ENCODE data around the gene FBXL14. TPM values are rescaled to one million over a fixed set of nuclear protein-coding genes. Genes with fewer than 3 reads are reported as not detected.

FBXL14 gene
- polyA plus RNA-seq, 1 of the 3 experiments (the other 2 are of a cell fraction), result 11.3 TPM

DNA sequence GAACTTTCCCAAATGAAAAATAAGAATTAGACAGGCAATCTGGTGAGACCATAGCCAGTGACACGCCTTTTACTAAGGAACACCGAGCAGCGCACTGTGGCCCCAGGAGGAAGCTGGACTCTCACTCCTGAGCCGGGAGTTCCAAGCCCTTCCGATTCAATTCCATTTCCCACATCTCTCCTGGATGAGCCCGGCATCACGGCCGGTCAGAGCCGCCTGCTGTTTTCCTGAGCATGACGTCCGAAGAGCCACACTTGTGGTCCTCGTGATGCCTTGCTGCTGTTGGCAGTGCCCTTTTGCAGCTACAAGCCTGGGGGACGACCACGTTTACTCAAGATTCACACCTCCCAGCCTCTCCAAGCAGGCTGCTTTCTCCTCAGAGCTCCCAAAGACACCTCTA, 40.8 kb downstream of the FBXL14 start:
- Histone ChIP-seq H3K4me2 (no peak overlapping the region), H2AFZ (ENCODE audit: low read depth) (no peak overlapping the region), H4K20me1 (ENCODE audit: insufficient read depth) (peaks cover 56% of the 10 kb centered on the region), H3F3A (replicated peaks; ENCODE audit: insufficient read depth) (no peaks in the 10 kb centered on the region), H3K9me2 (no peaks in the 10 kb centered on the region), H3K9ac (no peak overlapping the region), H3K27ac (ENCODE audit: low read depth in 2 of 2, low read length in 1 of 2) (no peak overlapping the region), H3K4me3 (ENCODE audit: low read depth in 2 of 2, low read length in 1 of 2) (no peak overlapping the region), H3K27me3 (ENCODE audit: insufficient read depth) (no peaks in the 10 kb centered on the region), H3K79me2 (ENCODE audit: insufficient read depth) (peaks cover 100% of the 10 kb centered on the region), H3K9me3 (no peaks in the 10 kb centered on the region), H3K36me3 (replicated peaks in 1 of 2; ENCODE audit: control insufficient read depth in 1 of 2, insufficient read depth in 2 of 2, low read length in 1 of 2) (no peaks in the 10 kb centered on the region), H3K4me1 (ENCODE audit: control insufficient read depth in 1 of 2, insufficient read depth in 2 of 2, low read depth in 1 of 2, low read length in 1 of 2) (no peaks in the 10 kb centered on the region; a peak in 1 of 4 replicates)
- ChIA-PET POLR2A (no interaction called here), CTCF (interaction anchor here (1.3 to 1.8 kb wide), 2 partner anchors 436 to 738 kb away, joined by 3 to 4 read pairs; no protein-coding TSS in a partner anchor)
- DNase-seq, result no peak
- TF ChIP-seq JUND (IDR thresholded peaks at IDR 0.05) (no peak), RAD21 (IDR thresholded peaks at IDR 0.05; ENCODE audit: low read length) (no peak), FOXM1 (IDR thresholded peaks at IDR 0.05; ENCODE audit: low read depth) (no peak), SMC3 (IDR thresholded peaks at IDR 0.05; ENCODE audit: low read depth, low read length) (no peak), FOXJ3 (CRISPR knock-in tag; IDR thresholded peaks at IDR 0.05) (no peak)
- WGBS (ENCODE audit: low lambda C conversion rate), result 89% methylated on average over 14 of the region's 14 CpGs

DNA sequence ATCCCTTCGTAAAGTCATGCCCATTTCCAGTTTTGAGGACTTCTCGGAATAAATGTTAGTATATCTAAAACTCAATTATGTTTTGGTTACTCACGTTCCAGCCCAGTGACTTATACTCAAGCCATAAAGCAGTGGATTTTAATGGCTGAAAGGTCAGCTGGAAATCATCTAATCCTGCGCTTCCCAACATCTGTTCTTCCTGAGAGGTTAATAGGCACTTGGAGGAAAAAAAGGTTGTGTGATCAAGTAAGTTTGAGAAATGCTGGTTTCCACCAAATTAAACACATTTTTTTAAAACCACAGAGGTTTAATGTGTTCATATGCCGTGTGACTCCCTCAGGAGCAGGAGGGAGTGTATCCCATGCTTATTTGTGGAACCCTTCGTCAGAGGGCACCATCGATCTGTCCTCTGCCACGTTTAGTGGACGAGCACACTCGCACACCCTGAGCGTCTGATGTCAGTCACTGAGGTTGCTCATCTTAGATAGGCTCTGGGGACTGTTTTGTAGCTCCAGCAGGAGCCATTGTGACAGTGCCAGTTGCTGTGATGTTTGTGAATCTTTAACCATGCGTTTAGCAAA, 41.4 kb downstream of the FBXL14 start:
- Histone ChIP-seq H3K27me3 (ENCODE audit: insufficient read depth) (no peaks in the 10 kb centered on the region), H4K20me1 (ENCODE audit: insufficient read depth) (peaks cover 61% of the 10 kb centered on the region), H2AFZ (ENCODE audit: low read depth) (no peak overlapping the region), H3K4me3 (ENCODE audit: low read depth in 2 of 2, low read length in 1 of 2) (no peak overlapping the region), H3K4me1 (ENCODE audit: control insufficient read depth in 1 of 2, insufficient read depth in 2 of 2, low read depth in 1 of 2, low read length in 1 of 2) (no peaks in the 10 kb centered on the region; a peak in 1 of 4 replicates), H3K9me2 (no peaks in the 10 kb centered on the region), H3K36me3 (replicated peaks in 1 of 2; ENCODE audit: control insufficient read depth in 1 of 2, insufficient read depth in 2 of 2, low read length in 1 of 2) (no peaks in the 10 kb centered on the region), H3K9ac (no peak overlapping the region), H3K79me2 (ENCODE audit: insufficient read depth) (peaks cover 100% of the 10 kb centered on the region), H3K27ac (ENCODE audit: low read depth in 2 of 2, low read length in 1 of 2) (0 out of 4 replicates have a peak overlapping the region, but pooled peaks of 1 of the 2 experiments have one; percentile 20), H3K4me2 (no peak overlapping the region), H3K9me3 (no peaks in the 10 kb centered on the region), H3F3A (replicated peaks; ENCODE audit: insufficient read depth) (no peaks in the 10 kb centered on the region)
- 85% methylated on average over 12 of the region's 12 CpGs for whole genome bisulfite sequencing (ENCODE audit: low lambda C conversion rate)
- TF ChIP-seq NFIC (IDR thresholded peaks at IDR 0.05; ENCODE audit: borderline replicate concordance) (no peak), RCOR1 (IDR thresholded peaks at IDR 0.05; ENCODE audit: low read length) (no peak), TCF12 (IDR thresholded peaks at IDR 0.05) (no peak), NRF1 (IDR thresholded peaks at IDR 0.05; ENCODE audit: low read depth, low read length) (no peak), RXRA (IDR thresholded peaks at IDR 0.05; ENCODE audit: borderline replicate concordance, low read depth) (no peak), FOSL2 (IDR thresholded peaks at IDR 0.05; ENCODE audit: borderline replicate concordance, low read depth) (no peak), EP300 (IDR thresholded peaks at IDR 0.05; ENCODE audit: borderline replicate concordance in 1 of 2, low read depth in 1 of 2, low read length in 1 of 2) (no peak)
- TF ChIP-seq, protein P1, sequence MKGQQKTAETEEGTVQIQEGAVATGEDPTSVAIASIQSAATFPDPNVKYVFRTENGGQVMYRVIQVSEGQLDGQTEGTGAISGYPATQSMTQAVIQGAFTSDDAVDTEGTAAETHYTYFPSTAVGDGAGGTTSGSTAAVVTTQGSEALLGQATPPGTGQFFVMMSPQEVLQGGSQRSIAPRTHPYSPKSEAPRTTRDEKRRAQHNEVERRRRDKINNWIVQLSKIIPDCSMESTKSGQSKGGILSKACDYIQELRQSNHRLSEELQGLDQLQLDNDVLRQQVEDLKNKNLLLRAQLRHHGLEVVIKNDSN (IDR thresholded peaks at IDR 0.05; ENCODE audit: borderline replicate concordance, low read depth), result no peak
- TF ChIP-seq, protein P2, sequence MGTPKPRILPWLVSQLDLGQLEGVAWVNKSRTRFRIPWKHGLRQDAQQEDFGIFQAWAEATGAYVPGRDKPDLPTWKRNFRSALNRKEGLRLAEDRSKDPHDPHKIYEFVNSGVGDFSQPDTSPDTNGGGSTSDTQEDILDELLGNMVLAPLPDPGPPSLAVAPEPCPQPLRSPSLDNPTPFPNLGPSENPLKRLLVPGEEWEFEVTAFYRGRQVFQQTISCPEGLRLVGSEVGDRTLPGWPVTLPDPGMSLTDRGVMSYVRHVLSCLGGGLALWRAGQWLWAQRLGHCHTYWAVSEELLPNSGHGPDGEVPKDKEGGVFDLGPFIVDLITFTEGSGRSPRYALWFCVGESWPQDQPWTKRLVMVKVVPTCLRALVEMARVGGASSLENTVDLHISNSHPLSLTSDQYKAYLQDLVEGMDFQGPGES (IDR thresholded peaks at IDR 0.05; ENCODE audit: low read depth, low read length), result no peak
- TF ChIP-seq, protein P3, sequence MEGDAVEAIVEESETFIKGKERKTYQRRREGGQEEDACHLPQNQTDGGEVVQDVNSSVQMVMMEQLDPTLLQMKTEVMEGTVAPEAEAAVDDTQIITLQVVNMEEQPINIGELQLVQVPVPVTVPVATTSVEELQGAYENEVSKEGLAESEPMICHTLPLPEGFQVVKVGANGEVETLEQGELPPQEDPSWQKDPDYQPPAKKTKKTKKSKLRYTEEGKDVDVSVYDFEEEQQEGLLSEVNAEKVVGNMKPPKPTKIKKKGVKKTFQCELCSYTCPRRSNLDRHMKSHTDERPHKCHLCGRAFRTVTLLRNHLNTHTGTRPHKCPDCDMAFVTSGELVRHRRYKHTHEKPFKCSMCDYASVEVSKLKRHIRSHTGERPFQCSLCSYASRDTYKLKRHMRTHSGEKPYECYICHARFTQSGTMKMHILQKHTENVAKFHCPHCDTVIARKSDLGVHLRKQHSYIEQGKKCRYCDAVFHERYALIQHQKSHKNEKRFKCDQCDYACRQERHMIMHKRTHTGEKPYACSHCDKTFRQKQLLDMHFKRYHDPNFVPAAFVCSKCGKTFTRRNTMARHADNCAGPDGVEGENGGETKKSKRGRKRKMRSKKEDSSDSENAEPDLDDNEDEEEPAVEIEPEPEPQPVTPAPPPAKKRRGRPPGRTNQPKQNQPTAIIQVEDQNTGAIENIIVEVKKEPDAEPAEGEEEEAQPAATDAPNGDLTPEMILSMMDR (IDR thresholded peaks at IDR 0.05), result no peak
- TF ChIP-seq, protein P4, sequence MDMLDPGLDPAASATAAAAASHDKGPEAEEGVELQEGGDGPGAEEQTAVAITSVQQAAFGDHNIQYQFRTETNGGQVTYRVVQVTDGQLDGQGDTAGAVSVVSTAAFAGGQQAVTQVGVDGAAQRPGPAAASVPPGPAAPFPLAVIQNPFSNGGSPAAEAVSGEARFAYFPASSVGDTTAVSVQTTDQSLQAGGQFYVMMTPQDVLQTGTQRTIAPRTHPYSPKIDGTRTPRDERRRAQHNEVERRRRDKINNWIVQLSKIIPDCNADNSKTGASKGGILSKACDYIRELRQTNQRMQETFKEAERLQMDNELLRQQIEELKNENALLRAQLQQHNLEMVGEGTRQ (IDR thresholded peaks at IDR 0.05; ENCODE audit: borderline replicate concordance, low read depth, low read length), result no peak
- TF ChIP-seq, protein P5, sequence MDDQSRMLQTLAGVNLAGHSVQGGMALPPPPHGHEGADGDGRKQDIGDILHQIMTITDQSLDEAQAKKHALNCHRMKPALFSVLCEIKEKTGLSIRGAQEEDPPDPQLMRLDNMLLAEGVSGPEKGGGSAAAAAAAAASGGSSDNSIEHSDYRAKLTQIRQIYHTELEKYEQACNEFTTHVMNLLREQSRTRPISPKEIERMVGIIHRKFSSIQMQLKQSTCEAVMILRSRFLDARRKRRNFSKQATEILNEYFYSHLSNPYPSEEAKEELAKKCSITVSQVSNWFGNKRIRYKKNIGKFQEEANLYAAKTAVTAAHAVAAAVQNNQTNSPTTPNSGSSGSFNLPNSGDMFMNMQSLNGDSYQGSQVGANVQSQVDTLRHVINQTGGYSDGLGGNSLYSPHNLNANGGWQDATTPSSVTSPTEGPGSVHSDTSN (IDR thresholded peaks at IDR 0.05), result no peak
- TF ChIP-seq, protein P6, sequence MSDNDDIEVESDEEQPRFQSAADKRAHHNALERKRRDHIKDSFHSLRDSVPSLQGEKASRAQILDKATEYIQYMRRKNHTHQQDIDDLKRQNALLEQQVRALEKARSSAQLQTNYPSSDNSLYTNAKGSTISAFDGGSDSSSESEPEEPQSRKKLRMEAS (IDR thresholded peaks at IDR 0.05; ENCODE audit: low read depth), result no peak
- ChIA-PET CTCF (interaction anchor here (0.7 to 1.8 kb wide), 3 partner anchors 300 to 737 kb away, joined by 3 to 4 read pairs (median 3); no protein-coding TSS in a partner anchor), POLR2A (no interaction called here)
- no peak for DNase-seq
